H1 (cell line): ENCODE data around the gene TMTC4. TPM values are rescaled to one million over a fixed set of nuclear protein-coding genes. Genes with fewer than 3 reads are reported as not detected.

ENCODE experiments used
- CTCF ChIA-PET: fragments of 300-600 bp; sonication (Branson Sonifier 250); formaldehyde crosslinking; loops from one replicate; lab custom pipeline; 2021; ENCODE audit not compliant: partially characterized antibody; lab: Charles Lee
- POLR2A ChIA-PET: fragments of 300-600 bp; sonication (Branson Sonifier 250); formaldehyde crosslinking; loops from one replicate; lab custom pipeline; 2021; ENCODE audit warnings: inconsistent platforms; ENCODE audit not compliant: partially characterized antibody; lab: Charles Lee
- DNase-seq, 2 experiments: peaks; one replicate each; pipeline versions ENCODE4 v3.0.0 to v3.0.0-alpha.2; 2010 to 2022; ENCODE audit warnings: low spot score in 2 of 2, low read depth in 1 of 2, mixed read lengths in 1 of 2
- FAIRE-seq: peaks from 2 replicates; lab custom pipeline; 2011; peaks lifted over from hg19 to GRCh38; lab: Jason Lieb, UNC
- H2AFZ ChIP-seq: 2 replicates; pipeline ENCODE4 v1.8.1; 2012; ENCODE audit warnings: low read length, inconsistent platforms
- H2AK5ac ChIP-seq: 2 replicates; pipeline ENCODE4 v1.6.1; 2013; ENCODE audit warnings: low read depth, low read length
- H2BK120ac ChIP-seq: replicated peaks from 2 replicates; pipeline ENCODE3; 2013; ENCODE audit warnings: low read depth, low read length, inconsistent platforms
- H2BK12ac ChIP-seq: 2 replicates; pipeline ENCODE4 v1.6.1; 2013; ENCODE audit warnings: low read depth, low read length
- H2BK15ac ChIP-seq: 2 replicates; pipeline ENCODE4 v1.6.1; 2013; ENCODE audit warnings: low read length
- H2BK20ac ChIP-seq: 2 replicates; pipeline ENCODE4 v1.6.1; 2013; ENCODE audit warnings: low read length
- H2BK5ac ChIP-seq: 2 replicates; pipeline ENCODE4 v1.6.1; 2013; ENCODE audit warnings: low read depth, low read length
- H3K14ac ChIP-seq: 2 replicates; pipeline ENCODE4 v1.6.1; 2013; ENCODE audit warnings: inconsistent platforms; ENCODE audit not compliant: insufficient read length
- H3K18ac ChIP-seq: 2 replicates; pipeline ENCODE4 v1.6.1; 2013; ENCODE audit warnings: low read length; ENCODE audit errors: extremely low read depth
- H3K23ac ChIP-seq: 2 replicates; pipeline ENCODE4 v1.6.1; 2013; ENCODE audit warnings: inconsistent platforms; ENCODE audit not compliant: insufficient read length
- H3K23me2 ChIP-seq: 2 replicates; pipeline ENCODE4 v1.6.1; 2013; ENCODE audit warnings: low read depth, low read length
- H3K27ac ChIP-seq: 2 replicates; pipeline ENCODE4 v1.6.1; 2011; ENCODE audit warnings: low read depth, low read length, inconsistent platforms
- H3K27me3 ChIP-seq, 4 experiments: replicated peaks in 1 of 4; 1 replicate in 1 of 4; 2 replicates in 3 of 4; pipeline versions ENCODE4 v1.6.1 to v1.8.1; 2011 to 2013; ENCODE audit warnings: low read length in 3 of 4, mild to moderate bottlenecking in 3 of 4, inconsistent platforms in 2 of 4, mixed read lengths in 2 of 4, moderate library complexity in 1 of 4; ENCODE audit not compliant: control insufficient read depth in 3 of 4, insufficient read depth in 3 of 4; ENCODE audit errors: extremely low read depth in 1 of 4
- H3K36me3 ChIP-seq, 4 experiments: 2 replicates each; pipeline versions ENCODE4 v1.6.1 to v1.8.1; 2011 to 2013; ENCODE audit warnings: mild to moderate bottlenecking in 4 of 4, low read length in 3 of 4, moderate library complexity in 2 of 4, control low read depth in 1 of 4, inconsistent platforms in 1 of 4; ENCODE audit not compliant: insufficient read depth in 4 of 4, control insufficient read depth in 2 of 4
- H3K4ac ChIP-seq: replicated peaks from 2 replicates; pipeline ENCODE3; 2013; ENCODE audit warnings: low read length, low read depth, mixed read lengths, inconsistent platforms; ENCODE audit not compliant: insufficient read length
- H3K4me1 ChIP-seq, 4 experiments: replicated peaks in 1 of 4; 1 replicate in 1 of 4; 2 replicates in 3 of 4; pipeline versions ENCODE4 v1.6.1 to v1.8.1; 2011 to 2013; ENCODE audit warnings: low read length in 3 of 4, inconsistent platforms in 2 of 4, mixed read lengths in 1 of 4; ENCODE audit not compliant: insufficient read depth in 4 of 4, control insufficient read depth in 3 of 4
- H3K4me2 ChIP-seq, 2 experiments: 2 replicates each; pipeline versions ENCODE4 v1.6.1 to v1.8.1; 2011 to 2013; ENCODE audit warnings: low read depth in 2 of 2, low read length in 2 of 2, control low read depth in 1 of 2, inconsistent platforms in 1 of 2, mild to moderate bottlenecking in 1 of 2; ENCODE audit not compliant: insufficient read depth in 1 of 2
- H3K4me3 ChIP-seq, 4 experiments: fragments of 200-600, 300-600 bp in 1 of 4; sonication (generic), shearing (Covaris generic), sonication (Bioruptor Twin) in 1 of 4; 2 replicates each; pipeline versions ENCODE4 v1.5.1 to v1.8.1; 2011 to 2016; ENCODE audit warnings: low read length in 4 of 4, low read depth in 3 of 4, control low read depth in 2 of 4, inconsistent platforms in 2 of 4, mild to moderate bottlenecking in 2 of 4, mixed read lengths in 1 of 4, moderate library complexity in 1 of 4; ENCODE audit not compliant: insufficient read depth in 2 of 4; ENCODE audit errors: extremely low read depth in 1 of 4
- H3K56ac ChIP-seq: replicated peaks from 2 replicates; pipeline ENCODE3; 2013; ENCODE audit warnings: low read depth, mild to moderate bottlenecking, mixed read lengths, low read length, inconsistent platforms; ENCODE audit not compliant: insufficient read length
- H3K79me1 ChIP-seq: 2 replicates; pipeline ENCODE4 v1.6.1; 2013; ENCODE audit warnings: low read depth, low read length, control low read depth
- H3K79me2 ChIP-seq, 2 experiments: 2 replicates each; pipeline versions ENCODE4 v1.6.1 to v1.8.1; 2012 to 2013; ENCODE audit warnings: low read length in 2 of 2, mild to moderate bottlenecking in 2 of 2, inconsistent platforms in 1 of 2; ENCODE audit not compliant: insufficient read depth in 2 of 2, control insufficient read depth in 1 of 2
- H3K9ac ChIP-seq, 4 experiments: replicated peaks in 1 of 4; 1 replicate in 1 of 4; 2 replicates in 3 of 4; pipeline versions ENCODE4 v1.6.1 to v1.8.1; 2011 to 2013; ENCODE audit warnings: low read depth in 3 of 4, low read length in 3 of 4, control low read depth in 2 of 4, mild to moderate bottlenecking in 2 of 4, moderate library complexity in 2 of 4, inconsistent platforms in 1 of 4; ENCODE audit errors: extremely low read depth in 1 of 4
- H3K9me3 ChIP-seq, 2 experiments: 2 replicates each; pipeline versions ENCODE4 v1.6.1 to v1.8.1; 2012 to 2013; ENCODE audit warnings: mild to moderate bottlenecking in 2 of 2, moderate library complexity in 2 of 2, control low read depth in 1 of 2, inconsistent platforms in 1 of 2, low read depth in 1 of 2, low read length in 1 of 2, mixed read lengths in 1 of 2; ENCODE audit not compliant: insufficient read depth in 2 of 2
- H4K20me1 ChIP-seq, 2 experiments: replicated peaks in 1 of 2; 2 replicates each; pipeline versions ENCODE3 to v1.8.1; 2011 to 2013; ENCODE audit warnings: inconsistent platforms in 2 of 2, low read length in 2 of 2, mild to moderate bottlenecking in 1 of 2; ENCODE audit not compliant: insufficient read depth in 2 of 2, control insufficient read depth in 1 of 2
- H4K5ac ChIP-seq: 2 replicates; pipeline ENCODE4 v1.6.1; 2013; ENCODE audit warnings: low read length, low read depth, mixed read lengths, inconsistent platforms; ENCODE audit not compliant: insufficient read length
- H4K8ac ChIP-seq: 2 replicates; pipeline ENCODE4 v1.8.0; 2013; ENCODE audit warnings: mild to moderate bottlenecking, moderate library complexity, low read length, inconsistent platforms; ENCODE audit not compliant: insufficient read depth; ENCODE audit errors: extremely low read depth
- H4K91ac ChIP-seq: replicated peaks from 2 replicates; pipeline ENCODE3; 2013; ENCODE audit warnings: low read length, mixed read lengths, inconsistent platforms; ENCODE audit not compliant: insufficient read length
- ASH2L ChIP-seq: fragments of 200-600, 300-600 bp; sonication (generic); IDR thresholded peaks from one replicate; pipeline ENCODE4 v1.7.1; 2017; ENCODE audit warnings: low read length
- CEBPB ChIP-seq: IDR thresholded peaks from 2 replicates; pipeline ENCODE4 v1.6.1; 2012; ENCODE audit warnings: low read depth, low read length
- EGR1 ChIP-seq: IDR thresholded peaks from 2 replicates; pipeline ENCODE4 v1.6.1; 2011; ENCODE audit warnings: low read depth, low read length, borderline replicate concordance
- EZH2 ChIP-seq: fragments of 200-600 bp; sonication (generic); IDR thresholded peaks from 2 replicates; pipeline ENCODE4 v1.7.1; 2012; ENCODE audit warnings: low read depth, mild to moderate bottlenecking, moderate library complexity, low read length, inconsistent platforms; ENCODE audit not compliant: severe bottlenecking
- HDAC6 ChIP-seq: IDR thresholded peaks from one replicate; pipeline ENCODE4 v1.7.1; 2012; ENCODE audit warnings: low read depth, mild to moderate bottlenecking, inconsistent platforms, low read length, moderate library complexity
- NRF1 ChIP-seq: IDR thresholded peaks from 2 replicates; pipeline ENCODE4 v1.6.1; 2011; ENCODE audit warnings: mild to moderate bottlenecking, low read depth, low read length, improper control_type of control experiment
- PHF8 ChIP-seq: fragments of 200-600 bp; sonication (generic); conservative IDR thresholded peaks from 2 replicates; pipeline ENCODE4 v1.7.1; 2012; ENCODE audit warnings: low read depth, mild to moderate bottlenecking, inconsistent platforms, low read length, moderate library complexity
- POLR2A ChIP-seq, 2 experiments: IDR thresholded peaks; 1 replicate in 1 of 2; 2 replicates in 1 of 2; pipeline ENCODE4 v1.6.1; 2011; ENCODE audit warnings: low read depth in 2 of 2, low read length in 2 of 2, mild to moderate bottlenecking in 2 of 2; ENCODE audit errors: control extremely low read depth in 1 of 2
- RBBP5 ChIP-seq: IDR thresholded peaks from 2 replicates; pipeline ENCODE4 v1.7.1; 2012; ENCODE audit warnings: low read depth, mild to moderate bottlenecking, inconsistent platforms, low read length, moderate library complexity, borderline replicate concordance
- RNF2 ChIP-seq: fragments of 200-900, 300-1000 bp; sonication (generic); IDR thresholded peaks from 2 replicates; pipeline ENCODE4 v1.7.1; 2016; ENCODE audit warnings: borderline replicate concordance, low read depth, mild to moderate bottlenecking, antibody characterized with exemption, low read length; ENCODE audit not compliant: poor library complexity, severe bottlenecking; ENCODE audit errors: missing control alignments
- RXRA ChIP-seq: IDR thresholded peaks from 2 replicates; pipeline ENCODE4 v1.6.1; 2011; ENCODE audit warnings: low read depth, mild to moderate bottlenecking, low read length, moderate library complexity; ENCODE audit not compliant: insufficient read depth
- SUZ12 ChIP-seq: fragments of 200-600 bp; sonication (generic); IDR thresholded peaks from 2 replicates; pipeline ENCODE4 v1.6.1; 2012; ENCODE audit warnings: mild to moderate bottlenecking, inconsistent platforms, low read length, moderate library complexity, mixed read lengths
- TAF7 ChIP-seq: optimal IDR thresholded peaks from 2 replicates; pipeline ENCODE3; 2011; ENCODE audit warnings: low read depth, mild to moderate bottlenecking, inconsistent platforms, low read length, moderate library complexity, borderline replicate concordance
- TBP ChIP-seq: IDR thresholded peaks from 2 replicates; pipeline ENCODE4 v1.6.1; 2011; ENCODE audit warnings: low read depth, low read length, improper control_type of control experiment
- YY1 ChIP-seq: IDR thresholded peaks from 2 replicates; pipeline ENCODE4 v1.6.1; 2011; ENCODE audit warnings: low read depth, mild to moderate bottlenecking, low read length
- WGBS, 2 experiments: shearing (Covaris generic) in 1 of 2; methylation state at CpG; one replicate each; pipeline versions ENCODE4 v1.1.6 to v1.1.7; 2013 to 2015; ENCODE audit warnings: low lambda C conversion rate in 2 of 2, mixed read lengths in 2 of 2, inconsistent platforms in 1 of 2, low coverage in 1 of 2, missing lambda C conversion rate in 1 of 2; ENCODE audit not compliant: insufficient replicate concordance in 2 of 2, insufficient coverage in 1 of 2, insufficient read length in 1 of 2; ENCODE audit errors: extremely low coverage in 1 of 2, missing lambda C conversion rate in 1 of 2; 5-methylcytosine and 5-hydroxymethylcytosine counted together
- polyA plus RNA-seq, 7 experiments: library from polyadenylated mRNA; depleted of rRNA in 3 of 7; stranded (reverse) in 5 of 7; unstranded in 2 of 7; fragments of >200 nt in 5 of 7; fragments of 200-250 nt in 2 of 7; gene quantifications; 1 replicate in 5 of 7; 2 replicates in 1 of 7; 4 replicates in 1 of 7; pipeline versions ENCODE4 v1.2.1 to v1.2.3, GENCODE V29; 2011 to 2013; ENCODE audit warnings: missing spikeins in 2 of 7, mixed read lengths in 2 of 7
- total RNA-seq: library from RNA; stranded (reverse); fragmentation: NEBNext Ultra II Directional; extraction: Animal tissue kit (Norgen Biotek cat#: 25700); gene quantifications from 2 replicates; pipeline ENCODE4 v1.2.1, GENCODE V29; 2021

The TMTC4 gene
- total and polyA plus RNA-seq, 2 of the 8 experiments (the other 6 are each of a cell fraction or from before 2014, with no cell fraction given) = 26.3 to 42.6 TPM

DNA sequence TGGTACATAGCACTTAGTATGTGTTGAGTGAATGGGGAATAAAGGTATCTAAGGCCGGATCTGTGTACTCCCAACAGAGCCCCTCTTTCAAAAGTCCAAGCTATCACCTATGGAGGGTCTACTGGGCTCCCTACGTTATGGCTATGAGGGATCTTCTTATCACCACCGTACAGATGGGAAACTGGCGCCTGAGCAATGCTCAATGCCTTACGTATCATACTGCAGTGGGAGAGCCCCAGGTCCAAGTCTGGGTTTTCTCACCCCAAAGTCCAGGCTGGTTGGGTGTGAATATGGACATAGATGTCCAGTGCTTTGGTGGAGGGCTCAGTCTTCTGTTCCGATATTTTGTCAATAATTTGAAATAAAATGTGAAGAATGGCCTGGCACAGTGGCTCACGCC lies 72.9 kb downstream of the TMTC4 start:
- H3K9me3 ChIP-seq = no peaks in the 10 kb centered on the region
- H3K9ac ChIP-seq = no peak overlapping the region
- H4K8ac ChIP-seq = no peak overlapping the region
- no peak overlapping the region for H3K23ac ChIP-seq
- ChIA-PET POLR2A (no interaction called here), CTCF (interaction anchor here (1.1 kb wide), 1 partner anchor 14 kb away, joined by 3 read pairs; no protein-coding TSS in a partner anchor)
- H2BK5ac ChIP-seq = no peak overlapping the region
- H3K79me1 ChIP-seq = no peaks in the 10 kb centered on the region
- H2BK20ac ChIP-seq = no peak overlapping the region
- no peak for FAIRE-seq
- no peak overlapping the region for H3K27ac ChIP-seq
- no peak overlapping the region for H3K4me2 ChIP-seq
- 94% methylated on average over 7 of the region's 7 CpGs; no CpG with 5 or more reads in 1 of the 2 experiments for WGBS, 2 experiments
- no peaks in the 10 kb centered on the region for H4K20me1 ChIP-seq
- no peak overlapping the region for H2AFZ ChIP-seq
- no peak overlapping the region for H4K5ac ChIP-seq
- no peaks in the 10 kb centered on the region for H3K27me3 ChIP-seq
- H3K36me3 ChIP-seq = no peaks in the 10 kb centered on the region
- no peak overlapping the region for H3K14ac ChIP-seq
- no peaks in the 10 kb centered on the region; a peak in 1 of 7 replicates for H3K4me1 ChIP-seq
- H3K23me2 ChIP-seq = no peaks in the 10 kb centered on the region
- H2BK12ac ChIP-seq = no peak overlapping the region
- H3K4me3 ChIP-seq = no peak overlapping the region
- no peaks in the 10 kb centered on the region for H3K79me2 ChIP-seq
- no peak overlapping the region for H2AK5ac ChIP-seq
- no peak overlapping the region for H3K18ac ChIP-seq
- no peak overlapping the region for H3K4ac ChIP-seq
- no peak overlapping the region for H2BK15ac ChIP-seq
- H2BK120ac ChIP-seq = no peak overlapping the region
- DNase-seq = no peak
- H3K56ac ChIP-seq = no peak overlapping the region
- no peak overlapping the region for H4K91ac ChIP-seq
- TF ChIP-seq HDAC6 = no peak
- TF ChIP-seq POLR2A (IDR thresholded peaks at IDR 0.05; ENCODE audit: control extremely low read depth in 1 of 2, low read depth in 2 of 2, low read length in 2 of 2) = no peak
- TF ChIP-seq YY1 = no peak
- no peak for TF ChIP-seq RNF2
- no peak for TF ChIP-seq NRF1
- no peak for TF ChIP-seq SUZ12
- no peak for TF ChIP-seq EGR1
- TF ChIP-seq TBP = no peak
- TF ChIP-seq PHF8 = no peak
- TF ChIP-seq EZH2 = no peak
- TF ChIP-seq TAF7 = no peak
- TF ChIP-seq CEBPB = no peak
- no peak for TF ChIP-seq RXRA
- TF ChIP-seq ASH2L = no peak
- no peak for TF ChIP-seq RBBP5
